IgD-negative memory B cell (primary cell): ENCODE measurements around the gene ARSD. TPM values are rescaled to one million over a fixed set of nuclear protein-coding genes. Genes with fewer than 3 reads are reported as not detected.
"Not testable (repeated sequence)": the region's sequence is repeated elsewhere in the genome, so short reads cannot be mapped to it uniquely, and the experiment has no call there.

Experiments used
- H3K27ac Mint-ChIP-seq, 3 donors: one replicate each; pipeline ENCODE4 v1.8.0; 2020 to 2022; ENCODE audit warnings: mild to moderate bottlenecking in 3 of 3, mixed read lengths in 3 of 3, moderate library complexity in 1 of 3
- H3K27me3 Mint-ChIP-seq: one replicate; pipeline ENCODE4 v1.8.0; 2021; ENCODE audit warnings: mixed read lengths
- H3K36me3 Mint-ChIP-seq: one replicate; pipeline ENCODE4 v1.8.0; 2020; ENCODE audit warnings: mild to moderate bottlenecking, mixed read lengths
- H3K4me1 Mint-ChIP-seq, 3 donors: one replicate each; pipeline ENCODE4 v1.8.0; 2020 to 2022; ENCODE audit warnings: mixed read lengths in 3 of 3, mild to moderate bottlenecking in 1 of 3
- H3K4me3 Mint-ChIP-seq, 4 donors: one replicate each; pipeline ENCODE4 v1.8.0; 2020 to 2022; ENCODE audit warnings: mild to moderate bottlenecking in 4 of 4, mixed read lengths in 4 of 4, moderate library complexity in 3 of 4
- H3K9me3 Mint-ChIP-seq, 3 donors: one replicate each; pipeline ENCODE4 v1.8.0; 2020 to 2021; ENCODE audit warnings: mixed read lengths in 3 of 3, mild to moderate bottlenecking in 1 of 3
- polyA plus RNA-seq: library from polyadenylated mRNA; unstranded; fragments of 300-500 nt; fragmentation: Illumina TruSeq; gene quantifications from one replicate; pipeline ENCODE4 v1.2.3, GENCODE V29; 2021

ARSD gene
- polyA plus RNA-seq, 1 donor from 2014 or later = 5.4 TPM

- H3K9me3 Mint-ChIP-seq, H3K27ac Mint-ChIP-seq: not testable (repeated sequence)
- H3K4me3 Mint-ChIP-seq = peak overlapping the region; percentile 67 to 93 (median 79)
Observed at GRCh38 chrX:2889706-2890490, 39.2 kb downstream of the ARSD start.

GRCh38 chrX:2889045-2889605 is 40.0 kb downstream of the ARSD start:
- Mint-ChIP-seq H3K27me3 (peaks cover 23% of the 10 kb centered on the region), H3K27ac (no peak overlapping the region), H3K4me3 (peak overlapping the region; percentile 67 to 93 (median 79)), H3K36me3 (no peaks in the 10 kb centered on the region), H3K4me1 (peaks cover 6 to 11% (median 9%) of the 10 kb centered on the region in 3 donors), H3K9me3 (peaks cover 0 to 3% (median 0%) of the 10 kb centered on the region in 3 donors)

More at GRCh38 chrX:2889706-2890490, 39.2 kb downstream of the ARSD start:
- peaks cover 23% of the 10 kb centered on the region for H3K27me3 Mint-ChIP-seq
- peaks cover 6 to 11% (median 9%) of the 10 kb centered on the region in 3 donors for H3K4me1 Mint-ChIP-seq
- not testable (repeated sequence) for H3K36me3 Mint-ChIP-seq

GRCh38 chrX:2888309-2888708 is 40.8 kb downstream of the ARSD start:
- no peak overlapping the region for H3K27ac Mint-ChIP-seq
- H3K27me3 Mint-ChIP-seq = peaks cover 21% of the 10 kb centered on the region
- peaks cover 6 to 11% (median 9%) of the 10 kb centered on the region in 3 donors for H3K4me1 Mint-ChIP-seq
- no peaks in the 10 kb centered on the region for H3K36me3 Mint-ChIP-seq
- H3K4me3 Mint-ChIP-seq = peak overlapping the region in 1 of 4 donors; percentile 67
- H3K9me3 Mint-ChIP-seq = peaks cover 0 to 1% (median 0%) of the 10 kb centered on the region in 3 donors

- peaks cover 0 to 1% (median 1%) of the 10 kb centered on the region in 3 donors for H3K9me3 Mint-ChIP-seq
- no peak overlapping the region for H3K4me3 Mint-ChIP-seq
- no peak overlapping the region for H3K27ac Mint-ChIP-seq
- no peaks in the 10 kb centered on the region for H3K36me3 Mint-ChIP-seq
- peaks cover 10% of the 10 kb centered on the region for H3K27me3 Mint-ChIP-seq
- peaks cover 1 to 4% (median 3%) of the 10 kb centered on the region in 3 donors for H3K4me1 Mint-ChIP-seq
Observed at GRCh38 chrX:2883770-2884169, 45.4 kb downstream of the ARSD start.

GRCh38 chrX:2879670-2880069 is 49.5 kb downstream of the ARSD start:
- no peak overlapping the region for H3K4me3 Mint-ChIP-seq
- peaks cover 3% of the 10 kb centered on the region for H3K27me3 Mint-ChIP-seq
- peak overlapping the region in 1 of 3 donors; percentile 3 for H3K27ac Mint-ChIP-seq

GRCh38 chrX:2878563-2878962 is 50.6 kb downstream of the ARSD start:
- Mint-ChIP-seq H3K4me1 (no peaks in the 10 kb centered on the region), H3K36me3 (no peaks in the 10 kb centered on the region), H3K27me3 (peaks cover 3% of the 10 kb centered on the region), H3K9me3 (peaks cover 0 to 1% (median 1%) of the 10 kb centered on the region in 3 donors), H3K27ac (no peak overlapping the region), H3K4me3 (no peak overlapping the region)

More at GRCh38 chrX:2879670-2880069, 49.5 kb downstream of the ARSD start:
- H3K4me1 Mint-ChIP-seq = no peaks in the 10 kb centered on the region
- no peaks in the 10 kb centered on the region for H3K36me3 Mint-ChIP-seq
- peaks cover 0 to 1% (median 0%) of the 10 kb centered on the region in 3 donors for H3K9me3 Mint-ChIP-seq

GRCh38 chrX:2875798-2876399 is 53.2 kb downstream of the ARSD start:
- no peak overlapping the region for H3K4me3 Mint-ChIP-seq
- no peaks in the 10 kb centered on the region for H3K4me1 Mint-ChIP-seq
- no peak overlapping the region for H3K27ac Mint-ChIP-seq
- H3K36me3 Mint-ChIP-seq = no peaks in the 10 kb centered on the region
- peaks cover 5% of the 10 kb centered on the region for H3K27me3 Mint-ChIP-seq
- H3K9me3 Mint-ChIP-seq = peaks cover under 1 to 3% (median 1%) of the 10 kb centered on the region in 3 donors

- Mint-ChIP-seq H3K36me3 (no peaks in the 10 kb centered on the region), H3K9me3 (peaks cover 1 to 6% (median 3%) of the 10 kb centered on the region in 3 donors), H3K27ac (no peak overlapping the region), H3K27me3 (peaks cover 5% of the 10 kb centered on the region), H3K4me3 (no peak overlapping the region), H3K4me1 (no peaks in the 10 kb centered on the region)
Observed at GRCh38 chrX:2875136-2875481, 54.0 kb downstream of the ARSD start.

- Mint-ChIP-seq H3K36me3 (peaks cover 1% of the 10 kb centered on the region), H3K4me1 (no peaks in the 10 kb centered on the region), H3K27ac (no peak overlapping the region), H3K27me3 (peaks cover 5% of the 10 kb centered on the region), H3K9me3 (peaks cover 0 to 6% (median 3%) of the 10 kb centered on the region in 3 donors), H3K4me3 (peak overlapping the region in 1 of 4 donors; percentile 39)
Observed at GRCh38 chrX:2874222-2875135, 54.7 kb downstream of the ARSD start.

GRCh38 chrX:2872671-2873277 is 56.4 kb downstream of the ARSD start:
- H3K27ac Mint-ChIP-seq = no peak overlapping the region
- H3K36me3 Mint-ChIP-seq = peaks cover 1% of the 10 kb centered on the region
- H3K4me3 Mint-ChIP-seq = no peak overlapping the region
- H3K4me1 Mint-ChIP-seq = no peaks in the 10 kb centered on the region
- peaks cover 5% of the 10 kb centered on the region for H3K27me3 Mint-ChIP-seq
- peaks cover 0 to 6% (median 3%) of the 10 kb centered on the region in 3 donors for H3K9me3 Mint-ChIP-seq

- Mint-ChIP-seq H3K27me3 (peaks cover 3% of the 10 kb centered on the region), H3K4me1 (no peaks in the 10 kb centered on the region), H3K27ac (peak overlapping the region in 1 of 3 donors; percentile 33), H3K36me3 (peaks cover 1% of the 10 kb centered on the region), H3K4me3 (no peak overlapping the region), H3K9me3 (peaks cover 0 to 6% (median 3%) of the 10 kb centered on the region in 3 donors)
Observed at GRCh38 chrX:2871831-2872230, 57.3 kb downstream of the ARSD start.

- no peaks in the 10 kb centered on the region for H3K4me1 Mint-ChIP-seq
- H3K36me3 Mint-ChIP-seq = peaks cover 1% of the 10 kb centered on the region
- H3K27ac Mint-ChIP-seq = no peak overlapping the region
- H3K27me3 Mint-ChIP-seq = peaks cover 2% of the 10 kb centered on the region
- H3K4me3 Mint-ChIP-seq = no peak overlapping the region
- H3K9me3 Mint-ChIP-seq = peaks cover 0 to 6% (median 3%) of the 10 kb centered on the region in 3 donors
Observed at GRCh38 chrX:2870650-2871049, 58.5 kb downstream of the ARSD start.

- Mint-ChIP-seq H3K4me1 (no peaks in the 10 kb centered on the region), H3K4me3 (no peak overlapping the region), H3K27me3 (peaks cover 6% of the 10 kb centered on the region), H3K9me3 (peaks cover 0 to 6% (median 0%) of the 10 kb centered on the region in 3 donors), H3K36me3 (peaks cover 1% of the 10 kb centered on the region), H3K27ac (no peak overlapping the region)
Observed at GRCh38 chrX:2867206-2867605, 61.9 kb downstream of the ARSD start.

- H3K4me1 Mint-ChIP-seq = no peaks in the 10 kb centered on the region
- H3K9me3 Mint-ChIP-seq = no peaks in the 10 kb centered on the region
- no peak overlapping the region for H3K4me3 Mint-ChIP-seq
- H3K27me3 Mint-ChIP-seq = peaks cover 4% of the 10 kb centered on the region
- no peaks in the 10 kb centered on the region for H3K36me3 Mint-ChIP-seq
- no peak overlapping the region for H3K27ac Mint-ChIP-seq
Observed at GRCh38 chrX:2863646-2864045, 65.5 kb downstream of the ARSD start.
